ENCODE measurements around the gene ADIPOQ. TPM values are rescaled to one million over a fixed set of nuclear protein-coding genes. Genes with fewer than 3 reads are reported as not detected.
A peak's percentile ranks its signal among the peaks of the same experiment; 100 is the strongest.

ADIPOQ gene
- not detected for total RNA-seq
- not detected for total RNA-seq (2013)

GRCh38 chr3:186842426-186843038 lies at the start of gene ADIPOQ:
Gene ADIPOQ (plus strand): TSS chr3:186842710. CDS start chr3:186853059, 10,349 bp downstream.
- no peaks in the 10 kb centered on the region for H3K4me1 ChIP-seq (ENCODE audit: control insufficient read depth, insufficient read depth, low read length)
- Mint-ChIP-seq H3K4me3 (no peak within 1 kb of the TSS), H3K4me1 (no peaks in the 10 kb centered on the region), H3K27me3 (ENCODE audit: low read depth in 2 of 2) (peaks cover 17 to 20% of the 10 kb centered on the region in 2 donors), H3K9me3 (no peaks in the 10 kb centered on the region), H3K27ac (no peak within 1 kb of the TSS), H3K36me3 (no peaks in the 10 kb centered on the region)
- TF ChIP-seq CTCF (IDR thresholded peaks at IDR 0.05): no peak
- no peak for ATAC-seq
- WGBS (ENCODE audit: insufficient coverage): 85% methylated on average over 7 of the region's 7 CpGs
- H3K27me3 ChIP-seq (ENCODE audit: control insufficient read depth, insufficient read depth, low read length): no peaks in the 10 kb centered on the region
- intact Hi-C loops (cut with micrococcal nuclease): no loop called here
- no peaks in the 10 kb centered on the region for H3K36me3 ChIP-seq (ENCODE audit: control insufficient read depth, insufficient read depth, low read length)
- DNase-seq: no peak
- H3K27ac ChIP-seq (ENCODE audit: low read length): no peak within 1 kb of the TSS
- H3K9me3 ChIP-seq (ENCODE audit: control insufficient read depth, insufficient read depth, low read length): no peaks in the 10 kb centered on the region
- H3K4me3 ChIP-seq (ENCODE audit: low read length): no peak within 1 kb of the TSS

GRCh38 chr3:186798239-186798874 lies 44.2 kb upstream of the ADIPOQ start:
- no peak for TF ChIP-seq CTCF (IDR thresholded peaks at IDR 0.05)
- no peak overlapping the region for H3K27ac Mint-ChIP-seq
- no peaks in the 10 kb centered on the region for H3K27me3 Mint-ChIP-seq (ENCODE audit: low read depth in 2 of 2)
- no peak overlapping the region for H3K4me3 Mint-ChIP-seq
- peaks cover 14 to 15% of the 10 kb centered on the region in 2 donors for H3K4me1 Mint-ChIP-seq
- no peak for ATAC-seq
- DNase-seq: no peak
- intact Hi-C loops (cut with micrococcal nuclease): no loop called here
- Histone ChIP-seq H3K4me3 (ENCODE audit: low read length) (no peak overlapping the region), H3K27me3 (ENCODE audit: control insufficient read depth, insufficient read depth, low read length) (no peaks in the 10 kb centered on the region), H3K36me3 (ENCODE audit: control insufficient read depth, insufficient read depth, low read length) (peaks cover 42% of the 10 kb centered on the region), H3K4me1 (ENCODE audit: control insufficient read depth, insufficient read depth, low read length) (no peaks in the 10 kb centered on the region), H3K27ac (ENCODE audit: low read length) (no peak overlapping the region), H3K9me3 (ENCODE audit: control insufficient read depth, insufficient read depth, low read length) (no peaks in the 10 kb centered on the region)
- peaks cover 15% of the 10 kb centered on the region for H3K36me3 Mint-ChIP-seq
- H3K9me3 Mint-ChIP-seq: no peaks in the 10 kb centered on the region
- WGBS (ENCODE audit: insufficient coverage): 91% methylated on average over 3 of the region's 3 CpGs

GRCh38 chr3:186800285-186800684 lies 42.2 kb upstream of the ADIPOQ start:
- Histone ChIP-seq H3K9me3 (ENCODE audit: control insufficient read depth, insufficient read depth, low read length) (no peaks in the 10 kb centered on the region), H3K27ac (ENCODE audit: low read length) (no peak overlapping the region), H3K27me3 (ENCODE audit: control insufficient read depth, insufficient read depth, low read length) (no peaks in the 10 kb centered on the region), H3K36me3 (ENCODE audit: control insufficient read depth, insufficient read depth, low read length) (peaks cover 37% of the 10 kb centered on the region), H3K4me1 (ENCODE audit: control insufficient read depth, insufficient read depth, low read length) (peaks cover 3% of the 10 kb centered on the region), H3K4me3 (ENCODE audit: low read length) (no peak overlapping the region)
- Mint-ChIP-seq H3K9me3 (no peaks in the 10 kb centered on the region), H3K36me3 (peaks cover 15% of the 10 kb centered on the region), H3K27ac (peak overlapping the region in 1 of 2 donors; percentile 31), H3K4me1 (peaks cover 14 to 15% of the 10 kb centered on the region in 2 donors), H3K27me3 (ENCODE audit: low read depth in 2 of 2) (no peaks in the 10 kb centered on the region), H3K4me3 (no peak overlapping the region)
- ATAC-seq: peak in 1 of 3 donors; percentile 44
- intact Hi-C loops (cut with micrococcal nuclease): no loop called here
- no peak for DNase-seq
- no CpG with 5 or more reads among the region's 1 CpG for whole genome bisulfite sequencing (ENCODE audit: insufficient coverage)
- no peak for TF ChIP-seq CTCF (IDR thresholded peaks at IDR 0.05)

Data from natural killer cell (primary cell).